HG03378 (cell line): ENCODE measurements around the gene GPD1L.

Experiments used
- ATAC-seq: cut with Tn5 transposase; IDR thresholded peaks from one replicate; pipeline ENCODE4 v1.9.1; 2021; ENCODE audit warnings: mild to moderate bottlenecking, moderate library complexity; ENCODE audit not compliant: unreplicated experiment

GPD1L gene

DNA sequence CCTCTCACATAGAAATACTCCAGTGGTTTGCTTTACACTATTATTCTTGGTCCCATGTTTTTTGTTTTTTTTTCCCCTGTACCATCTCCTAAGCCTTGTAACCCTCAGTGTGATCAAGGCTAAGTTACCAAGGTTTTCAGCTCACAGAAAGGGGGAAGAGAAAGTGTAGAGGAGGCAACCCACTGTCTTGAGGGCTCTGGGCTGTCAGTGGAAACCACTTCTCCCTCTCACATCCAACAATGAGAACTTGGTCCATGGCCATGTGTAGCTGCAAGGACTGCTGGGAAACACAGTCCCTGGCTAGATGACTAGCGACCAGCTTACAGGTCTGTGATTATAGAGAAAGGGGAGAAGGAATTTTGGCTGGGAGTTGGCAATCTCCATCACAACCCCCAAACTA is 30.3 kb downstream of the GPD1L start:
- no peak for ATAC-seq

DNA sequence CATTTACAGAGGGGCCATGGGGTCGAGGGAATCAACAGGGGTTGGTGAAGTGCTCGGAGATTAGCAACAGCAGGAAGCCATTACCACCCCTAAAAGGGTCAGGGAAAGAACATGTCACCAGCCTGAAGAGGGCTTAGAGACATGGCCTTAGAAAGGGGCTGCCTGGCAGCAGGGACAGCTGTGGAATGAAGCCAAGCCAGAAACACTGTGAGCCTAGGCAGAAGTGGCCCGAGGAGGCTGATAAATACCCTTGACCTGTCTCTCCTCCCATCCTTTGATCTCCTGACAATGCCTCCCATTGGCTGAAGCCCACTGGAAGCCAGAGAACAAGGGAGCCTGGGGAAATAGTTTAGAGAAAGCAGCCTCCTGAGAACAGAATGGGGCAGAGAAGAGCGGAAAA is 31.4 kb downstream of the GPD1L start:
- ATAC-seq: no peak

DNA sequence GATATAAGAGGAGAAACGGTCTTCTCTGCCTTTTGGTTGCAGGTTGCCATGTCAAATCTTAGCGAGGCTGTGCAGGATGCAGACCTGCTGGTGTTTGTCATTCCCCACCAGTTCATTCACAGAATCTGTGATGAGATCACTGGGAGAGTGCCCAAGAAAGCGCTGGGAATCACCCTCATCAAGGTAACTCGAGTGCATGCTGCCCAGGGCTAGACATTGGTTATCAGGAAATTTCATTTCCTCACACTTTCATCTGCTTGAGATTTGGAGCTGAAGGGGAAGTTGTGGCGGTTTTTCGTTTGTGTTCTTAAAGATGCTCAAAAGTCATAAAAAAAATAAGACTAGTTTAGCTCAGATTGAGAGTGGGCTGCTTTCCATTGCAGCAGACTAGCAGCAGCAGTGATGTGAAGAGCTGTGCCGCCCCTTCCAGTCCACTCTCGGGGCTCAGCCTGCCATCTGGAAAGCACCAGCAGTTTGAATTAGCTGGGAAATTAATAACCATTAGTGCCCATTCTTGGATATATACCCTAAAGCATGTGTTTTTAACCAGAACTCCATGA is 32.2 kb downstream of the GPD1L start:
- no peak for ATAC-seq

DNA sequence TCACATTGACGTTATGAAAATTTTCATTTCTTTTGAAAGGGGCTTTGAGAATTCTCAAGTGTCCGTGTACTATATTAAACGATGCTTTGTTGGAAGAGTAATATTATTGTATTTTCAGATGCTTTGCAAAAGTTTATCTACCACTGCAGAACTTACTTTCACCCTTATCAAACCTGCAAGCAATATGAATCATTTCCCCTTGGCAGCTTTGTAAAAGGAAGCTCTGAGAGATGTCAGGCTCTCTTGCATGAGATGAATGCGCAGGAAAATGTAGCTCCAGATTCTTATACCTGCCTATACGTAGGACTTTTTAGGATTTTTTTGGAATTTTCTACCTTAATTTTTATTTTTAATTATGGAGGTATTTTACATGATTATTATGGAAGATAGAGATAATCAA is 34.5 kb downstream of the GPD1L start:
- ATAC-seq: no peak

DNA sequence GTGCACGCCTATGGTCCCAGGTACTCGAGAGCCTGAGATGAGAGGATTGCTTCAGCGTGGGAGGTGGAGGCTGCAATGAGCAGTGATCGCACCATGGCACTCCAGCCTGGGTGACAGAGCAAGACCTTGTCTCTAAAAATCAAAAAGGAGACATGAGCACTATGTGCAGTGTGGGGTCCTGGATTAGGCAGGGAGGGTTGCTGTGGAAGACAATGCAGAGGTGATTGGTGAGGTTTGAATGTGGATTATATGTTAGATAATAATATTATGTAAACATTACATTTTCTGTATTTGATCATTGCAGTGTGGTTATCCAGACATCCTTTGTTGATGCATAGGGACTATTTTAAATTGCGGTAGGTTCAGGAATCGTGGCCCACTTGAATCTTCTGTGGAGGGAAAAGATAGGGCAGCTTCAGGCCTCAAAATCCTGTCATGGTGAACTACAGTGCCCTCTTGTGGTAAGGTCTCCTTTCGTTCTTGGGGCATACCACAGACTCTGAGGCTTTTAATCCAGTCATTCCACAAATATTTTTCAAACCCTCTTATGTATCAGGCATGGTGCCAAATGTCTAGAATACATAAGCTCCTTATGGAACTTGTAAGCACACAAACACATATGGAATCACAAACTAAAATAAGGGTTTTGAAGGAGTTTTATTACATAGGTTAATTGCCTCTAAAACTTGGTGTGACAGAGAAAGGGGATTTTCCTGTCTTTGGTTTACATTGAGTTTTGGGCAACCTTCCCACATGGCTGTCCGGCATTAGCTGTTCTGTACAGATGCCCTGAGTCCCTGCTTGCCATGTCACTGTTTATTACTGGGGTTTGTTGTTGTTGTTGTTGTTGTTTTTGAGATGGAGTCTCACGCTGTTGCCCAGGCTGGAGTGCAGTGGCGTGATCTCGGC is 37.7 kb downstream of the GPD1L start:
- peak; percentile 65 for ATAC-seq

DNA sequence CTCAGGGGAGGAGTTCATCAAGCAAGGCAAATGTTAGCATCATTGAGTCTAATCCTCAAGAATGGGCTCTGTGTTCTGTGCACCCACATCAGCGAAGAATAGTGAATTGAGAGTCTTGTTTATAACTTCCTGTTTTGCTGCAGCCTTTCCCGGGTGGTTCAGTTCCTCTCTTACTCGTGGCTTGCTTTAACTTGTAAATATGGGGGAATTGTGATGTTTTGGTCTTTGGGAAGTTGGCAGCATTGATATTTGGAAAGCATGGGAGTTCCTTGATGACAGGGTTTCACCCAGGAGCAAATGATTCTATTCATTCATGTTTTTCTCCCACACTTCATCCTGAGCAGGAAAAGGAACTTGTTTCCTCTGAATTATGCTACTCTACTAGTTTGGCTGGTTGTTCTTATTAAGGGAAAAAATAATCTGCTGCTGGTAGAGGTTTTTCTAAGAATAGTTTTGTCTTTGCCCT is 40.4 kb downstream of the GPD1L start:
- peak; percentile 50 for ATAC-seq

DNA sequence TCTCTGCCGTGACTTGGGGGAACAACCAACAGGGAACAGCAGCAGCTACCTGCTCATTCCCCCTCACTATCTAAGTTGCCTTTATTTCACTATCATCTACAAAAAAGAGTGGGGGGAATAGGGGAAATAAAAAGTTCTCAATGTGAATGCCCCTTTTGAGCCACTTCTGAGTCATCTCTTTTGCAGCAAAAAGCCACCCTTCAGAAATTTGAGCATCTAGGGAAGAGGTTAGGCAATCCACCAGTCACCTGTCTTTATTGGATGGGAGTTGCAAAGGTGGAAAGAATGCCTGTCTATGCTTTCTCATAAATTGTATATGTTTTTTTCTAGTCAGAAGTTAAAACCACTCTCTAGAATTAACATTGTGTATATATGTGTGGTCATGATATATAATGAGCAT is 41.1 kb downstream of the GPD1L start:
- ATAC-seq: no peak

DNA sequence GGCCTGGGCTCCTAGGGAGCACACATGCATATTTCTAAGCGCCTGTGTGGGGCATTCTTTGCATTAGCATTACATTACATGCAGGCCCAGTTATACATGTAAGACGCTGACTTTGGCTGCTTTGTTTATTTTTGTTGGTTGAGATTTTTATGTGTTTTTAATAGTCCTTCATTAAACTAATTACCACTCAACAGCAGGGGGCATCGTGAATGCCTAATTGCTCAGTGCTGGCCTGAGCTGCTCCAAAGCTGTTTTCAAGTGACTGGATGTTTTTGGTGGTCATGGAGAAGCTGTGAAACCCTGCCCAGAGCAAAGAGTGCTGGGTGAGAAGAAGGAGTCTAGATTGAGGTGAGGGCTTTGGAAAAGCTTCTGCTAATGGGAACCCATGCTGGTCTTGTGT is 41.5 kb downstream of the GPD1L start:
- ATAC-seq: no peak

DNA sequence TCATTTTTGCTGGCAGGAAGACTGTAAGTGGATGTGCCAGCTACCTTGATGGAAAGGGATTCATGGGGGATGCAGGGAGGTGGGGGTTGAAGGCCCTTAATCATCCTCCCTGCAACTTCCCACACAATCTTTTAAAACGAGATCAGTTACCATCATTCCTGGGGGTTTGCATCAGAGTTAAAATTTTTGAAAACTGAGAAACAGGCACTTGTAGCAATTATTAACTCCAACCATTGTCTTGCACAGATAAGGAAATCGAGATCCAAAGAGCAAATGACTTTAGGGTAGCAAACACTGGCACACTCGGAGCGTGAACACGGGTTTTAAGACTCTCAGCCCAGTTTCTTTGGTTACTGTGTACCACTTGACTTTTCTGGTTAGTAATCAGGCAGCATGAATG is 41.9 kb downstream of the GPD1L start:
- no peak for ATAC-seq

DNA sequence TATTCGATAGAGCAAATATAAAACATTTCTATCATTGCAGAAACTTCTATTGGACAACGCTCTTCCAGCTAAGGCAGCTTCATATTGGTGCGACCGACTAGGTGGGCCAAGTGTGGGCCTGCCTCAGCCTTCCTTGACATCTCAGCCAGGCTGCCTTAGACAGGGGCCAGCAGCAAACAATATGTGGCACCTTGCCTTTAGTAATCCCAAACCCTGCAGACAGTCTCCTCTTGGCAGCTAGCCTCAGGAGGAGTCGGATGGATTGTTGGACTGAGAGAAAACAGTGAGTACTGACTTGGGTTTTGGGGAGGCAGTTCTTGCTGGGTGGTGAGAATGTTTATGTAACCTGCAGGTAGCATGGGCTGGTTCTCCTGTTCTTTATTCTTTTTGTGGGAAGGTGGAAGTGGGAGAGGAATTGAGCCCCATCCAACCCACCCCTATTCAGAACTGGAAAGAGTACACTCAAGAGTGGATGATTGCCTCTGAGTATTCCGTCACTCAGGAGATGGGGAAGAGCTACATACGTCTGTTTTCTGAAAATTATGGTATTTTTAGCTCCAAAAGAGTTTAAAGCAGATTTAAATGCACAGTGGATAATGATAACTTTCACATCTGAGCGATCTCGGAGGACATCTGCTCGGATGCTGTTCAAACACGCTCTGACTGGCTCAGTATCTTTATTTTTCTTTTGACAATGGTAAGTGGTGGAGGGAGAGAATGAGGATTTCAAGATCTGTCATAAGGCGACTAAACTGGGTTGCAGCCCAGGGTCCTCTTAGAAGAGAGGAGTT is 47.2 kb downstream of the GPD1L start:
- no peak for ATAC-seq

DNA sequence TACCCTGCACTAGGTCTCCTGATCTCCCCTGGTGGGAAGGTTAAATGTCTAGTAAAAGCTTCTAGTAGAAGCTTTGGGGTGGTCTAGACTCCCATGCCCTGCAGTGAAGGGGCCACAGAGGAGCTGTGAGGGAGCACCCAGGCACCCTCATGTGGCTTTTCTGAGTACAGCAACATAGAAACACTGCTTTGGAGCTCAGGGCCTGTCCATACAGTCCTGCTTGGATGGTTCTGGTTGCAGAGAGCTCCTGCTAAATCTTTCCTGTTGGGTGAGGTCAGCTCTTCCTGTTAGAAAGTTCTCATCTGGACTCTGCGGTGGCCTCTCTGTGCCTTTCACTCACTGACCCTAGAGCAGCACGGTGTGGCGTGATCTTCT is 47.8 kb downstream of the GPD1L start:
- ATAC-seq: no peak

DNA sequence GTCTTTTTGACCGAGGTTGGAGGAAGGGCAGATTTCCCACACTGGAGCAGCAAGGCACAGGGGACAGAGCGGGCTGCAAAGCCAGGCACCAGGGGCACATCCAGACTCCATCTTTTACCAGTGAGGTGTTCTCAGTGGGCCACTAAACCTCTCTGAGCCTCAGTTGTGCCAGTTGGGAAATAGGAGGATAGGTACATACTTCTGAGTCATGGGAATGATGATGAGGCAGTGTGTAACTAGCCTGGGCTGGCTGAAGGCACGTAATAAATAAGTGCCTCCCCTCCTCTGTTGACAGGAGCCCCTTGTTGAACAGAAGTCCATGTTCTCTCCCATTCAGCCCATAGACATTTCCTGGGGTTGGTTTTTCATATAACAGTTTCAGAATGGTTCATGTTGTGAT is 48.7 kb downstream of the GPD1L start:
- ATAC-seq: no peak

DNA sequence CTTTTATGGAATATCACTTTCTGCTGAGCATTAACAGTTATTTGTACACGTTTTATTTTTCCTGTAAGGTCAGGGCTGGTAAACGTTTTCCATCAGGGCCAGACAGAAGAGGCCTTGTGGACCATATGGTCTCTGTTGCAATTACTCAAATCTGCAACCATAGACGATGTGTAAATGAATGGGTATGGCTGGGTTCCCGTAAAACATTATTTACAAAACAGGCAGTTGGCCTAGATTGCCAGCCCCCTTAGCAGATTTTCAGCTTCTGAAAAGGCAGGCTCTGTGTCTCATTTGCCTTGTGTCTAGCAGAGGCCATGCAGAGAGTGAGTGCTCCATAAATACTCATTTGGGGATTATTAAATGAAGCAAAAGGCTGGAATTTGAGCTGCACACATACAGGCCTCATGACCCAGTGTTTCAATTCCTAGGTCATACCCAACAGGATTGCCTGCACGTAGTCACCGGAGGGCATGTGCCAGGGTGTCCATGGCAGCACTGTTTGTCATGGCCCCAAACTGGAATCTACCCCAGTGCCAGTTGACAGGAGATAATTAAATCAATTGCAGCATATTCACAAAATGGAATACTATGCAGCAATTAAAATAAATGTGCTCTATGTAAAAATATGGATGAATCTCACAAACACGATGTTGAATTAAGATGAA is 51.3 kb downstream of the GPD1L start:
- ATAC-seq: no peak

DNA sequence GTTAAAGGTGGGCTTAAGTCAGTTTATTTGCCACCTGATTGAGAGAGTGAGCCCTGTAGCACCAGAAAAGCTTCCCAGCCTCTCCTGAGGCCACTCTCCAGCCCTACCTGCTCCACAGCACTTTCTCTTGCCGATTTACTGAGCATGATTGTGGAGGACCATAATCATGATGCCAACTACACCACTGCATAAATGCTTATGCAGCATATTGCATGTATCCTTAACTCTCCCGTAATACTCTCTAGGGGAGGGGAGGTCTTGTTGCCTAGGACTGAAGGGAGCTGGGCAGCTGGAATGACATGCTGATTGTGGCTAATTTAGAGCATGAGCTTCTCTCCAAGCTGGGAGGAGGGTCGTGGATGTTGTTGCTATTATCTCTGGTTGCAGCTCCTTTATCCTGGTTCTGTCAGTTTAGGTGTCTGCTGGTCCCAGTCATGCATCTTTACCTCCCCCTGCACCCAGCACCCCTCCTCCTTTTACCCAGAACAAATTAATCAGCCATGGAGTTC is 54.3 kb downstream of the GPD1L start:
- ATAC-seq: no peak

DNA sequence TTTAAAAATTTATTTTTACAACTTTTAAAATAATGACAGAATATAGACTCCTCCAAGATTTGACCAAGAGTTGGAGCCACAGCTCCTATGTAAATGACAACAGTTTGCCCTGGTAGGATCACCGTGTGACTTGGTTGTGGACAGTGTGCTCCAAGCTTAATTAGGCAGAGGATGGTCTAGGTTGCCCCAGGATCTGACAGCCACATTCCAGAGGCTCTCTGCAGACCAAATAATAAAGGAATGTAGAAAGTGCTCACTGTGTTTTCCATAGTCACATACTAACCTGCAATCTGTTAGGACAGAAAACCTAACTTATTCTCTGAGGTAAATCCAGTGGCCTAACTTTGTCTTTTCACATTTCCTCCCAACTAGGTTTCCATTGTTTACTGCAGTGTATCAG is 59.0 kb downstream of the GPD1L start:
- ATAC-seq: no peak

DNA sequence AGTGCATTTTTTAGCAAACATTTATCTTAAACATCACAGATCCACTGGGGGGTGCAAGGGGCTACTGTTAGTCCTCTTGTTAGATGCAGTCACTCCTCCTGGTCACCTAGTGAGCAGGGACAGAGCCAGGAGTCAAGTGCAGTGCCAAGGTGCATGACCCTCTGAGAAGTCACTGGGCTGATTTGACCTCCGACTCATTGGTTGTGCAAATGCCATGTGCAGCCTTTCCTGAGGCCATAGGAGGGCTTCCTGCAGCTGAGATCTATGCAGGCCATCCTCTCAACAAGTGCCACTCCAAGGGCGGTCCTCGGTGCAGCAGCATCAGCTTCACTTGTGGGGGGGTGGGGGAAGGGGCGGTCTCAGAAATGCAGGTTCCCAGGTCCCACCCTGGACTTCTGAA is 60.2 kb downstream of the GPD1L start:
- no peak for ATAC-seq

DNA sequence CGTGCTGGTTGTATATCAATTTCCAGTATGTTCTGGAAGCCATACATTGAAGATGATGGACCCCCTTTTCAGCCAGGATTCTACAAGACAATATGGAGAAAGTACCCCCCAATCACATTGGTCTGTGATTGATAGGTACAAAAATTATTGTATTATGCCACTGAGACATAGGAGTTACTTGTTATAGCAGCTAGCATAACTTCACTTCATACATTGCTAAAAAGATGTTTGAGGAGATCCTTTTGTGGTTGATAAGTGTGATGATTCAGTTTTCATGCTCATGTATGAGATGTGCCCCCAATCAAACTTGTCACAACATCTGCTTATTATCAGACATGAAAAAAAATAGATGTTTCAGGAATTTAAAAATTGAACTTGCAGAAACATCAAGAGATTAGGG is 66.0 kb downstream of the GPD1L start:
- ATAC-seq: no peak

DNA sequence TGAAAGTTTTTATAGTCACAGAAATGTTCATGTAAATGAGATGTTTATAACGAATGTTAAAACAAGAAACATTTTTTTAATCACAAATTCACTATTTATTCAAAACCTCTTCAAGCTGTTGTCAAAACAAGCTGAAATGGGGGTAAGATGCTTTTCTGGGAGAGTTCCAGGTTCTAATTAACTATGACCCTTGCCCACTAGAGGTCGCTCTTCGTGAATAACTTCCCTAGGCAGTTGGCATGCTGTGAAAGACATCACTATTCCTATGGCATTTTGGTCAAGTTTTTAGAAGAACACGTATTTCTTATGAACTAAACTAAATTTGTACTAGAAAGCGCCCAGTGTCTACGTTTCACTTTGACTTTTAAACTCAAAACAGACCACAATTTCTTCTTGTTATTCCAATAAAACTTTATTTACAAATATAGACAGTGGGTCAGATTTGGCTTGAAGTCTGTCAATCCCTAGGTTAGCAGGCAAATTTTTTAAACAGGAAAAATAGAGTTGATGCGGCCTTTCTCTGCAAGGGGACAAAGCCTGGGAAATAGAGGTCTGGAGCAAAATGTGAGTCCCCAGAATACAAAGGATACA is 69.3 kb downstream of the GPD1L start:
- no peak for ATAC-seq

DNA sequence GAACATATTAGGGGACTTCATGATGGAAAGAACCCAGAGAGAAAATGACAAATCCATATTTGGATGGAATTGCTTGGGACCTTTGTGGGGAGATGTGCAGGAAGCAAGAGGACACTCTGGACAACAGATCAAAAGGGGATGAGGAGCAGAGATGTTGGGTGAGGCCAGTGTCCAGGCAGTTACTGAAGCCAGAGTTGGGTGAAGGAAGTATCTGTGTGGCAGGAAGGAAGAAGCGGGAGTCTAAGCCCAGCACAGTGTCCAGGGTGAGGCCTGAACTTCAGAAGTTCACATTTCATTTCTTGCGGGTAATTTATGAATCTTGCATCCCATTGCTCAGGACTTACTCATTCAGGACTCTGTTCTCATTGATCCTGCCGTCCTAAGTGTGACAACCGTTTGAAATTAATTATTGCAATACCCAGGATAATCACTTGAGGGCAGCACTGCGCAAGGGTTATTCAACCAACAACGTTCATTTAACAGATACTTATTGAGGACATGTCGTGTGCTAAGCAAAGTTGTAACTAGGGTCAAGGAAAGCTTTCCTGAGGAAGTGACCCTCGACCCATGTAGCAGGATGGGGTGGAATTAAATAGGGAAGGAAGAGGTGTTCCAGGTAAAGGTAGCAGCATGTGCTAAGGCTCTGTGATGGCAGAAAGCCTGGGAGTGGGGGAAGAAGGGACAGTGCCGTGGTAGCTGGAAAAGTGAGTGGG is 70.7 kb downstream of the GPD1L start:
- peak; percentile 44 for ATAC-seq

DNA sequence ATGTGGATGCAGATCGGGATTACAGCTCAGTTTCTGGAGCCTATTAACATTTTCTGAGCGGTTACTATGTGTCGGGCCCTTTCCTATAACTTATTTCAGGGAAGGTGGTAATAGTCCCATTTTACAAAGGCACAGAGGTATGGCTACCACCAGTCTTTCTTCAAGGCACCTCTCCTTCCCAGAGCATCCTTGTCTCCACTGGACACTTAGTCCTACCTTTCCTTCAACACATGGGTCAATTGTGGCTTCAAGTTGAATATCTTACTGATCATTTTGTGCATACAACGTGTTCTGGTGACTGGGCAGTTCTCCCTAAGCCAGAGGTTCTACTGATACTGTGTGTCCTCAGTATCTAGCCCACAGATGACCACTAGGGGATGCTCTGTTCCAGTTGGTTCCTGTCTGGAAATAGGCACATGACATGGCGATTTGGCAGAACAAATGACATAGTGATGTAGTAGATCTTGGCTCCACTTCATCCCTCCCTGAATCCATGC is 71.3 kb downstream of the GPD1L start:
- ATAC-seq: peak; percentile 56
